HG03558 (cell line): Measurements from ENCODE around the gene ZNF569.
"Not testable (repeated sequence)": the region's sequence is repeated elsewhere in the genome, so short reads cannot be mapped to it uniquely, and the experiment has no call there.

Experiments used
- ATAC-seq: cut with Tn5 transposase; IDR thresholded peaks from one replicate; pipeline ENCODE4 v1.9.1; 2021; ENCODE audit warnings: moderate number of reproducible peaks; ENCODE audit not compliant: unreplicated experiment; ENCODE audit errors: extremely low read depth

ZNF569 gene

DNA sequence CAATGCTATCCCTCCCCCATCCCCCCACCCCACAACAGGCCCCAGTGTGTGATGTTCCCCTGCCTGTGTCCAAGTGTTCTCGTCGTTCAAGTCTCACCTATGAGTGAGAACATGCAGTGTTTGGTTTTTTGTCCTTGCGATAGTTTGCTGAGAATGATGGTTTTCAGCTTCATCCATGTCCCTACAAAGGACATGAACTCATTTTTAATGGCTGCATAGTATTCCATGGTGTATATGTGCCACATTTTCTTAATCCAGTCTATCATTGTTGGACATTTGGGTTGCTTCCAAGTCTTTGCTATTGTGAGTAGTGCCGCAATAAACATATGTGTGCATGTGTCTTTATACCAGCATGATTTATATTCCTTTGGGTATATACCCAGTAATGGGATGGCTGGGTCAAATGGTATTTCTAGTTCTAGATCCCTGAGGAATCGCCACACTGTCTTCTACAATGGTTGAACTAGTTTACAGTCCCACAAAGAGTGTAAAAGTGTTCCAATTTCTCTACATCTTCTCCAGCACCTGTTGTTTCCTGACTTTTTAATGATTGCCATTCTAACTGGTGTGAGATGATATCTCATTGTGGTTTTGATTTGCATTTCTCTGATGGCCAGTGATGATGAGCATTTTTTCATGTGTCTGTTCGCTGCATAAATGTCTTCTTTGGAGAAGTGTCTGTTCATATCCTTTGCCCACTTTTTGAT lies 61.0 kb downstream of the ZNF569 start:
- not testable (repeated sequence) for ATAC-seq

DNA sequence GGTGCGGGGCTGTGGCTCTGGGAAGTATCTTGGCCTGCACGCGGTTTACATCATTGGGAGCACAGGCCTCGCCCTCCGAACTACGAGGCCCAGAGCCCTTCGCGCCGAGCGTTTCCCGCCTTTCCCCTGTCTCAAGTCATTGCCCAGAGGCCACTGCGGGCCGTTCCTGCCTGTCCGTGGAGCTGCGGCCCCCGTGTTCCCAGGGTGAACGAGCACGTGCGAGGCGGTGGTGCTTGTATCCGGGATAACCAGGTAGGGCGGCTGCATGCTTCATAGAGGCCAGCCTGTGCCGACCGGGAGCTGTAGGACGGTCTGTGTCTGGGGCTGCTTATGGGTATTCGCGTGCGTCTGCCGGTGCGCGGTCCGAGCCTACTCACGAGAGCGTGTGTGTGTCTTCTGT lies 63.8 kb downstream of the ZNF569 start:
- ATAC-seq, result no peak

DNA sequence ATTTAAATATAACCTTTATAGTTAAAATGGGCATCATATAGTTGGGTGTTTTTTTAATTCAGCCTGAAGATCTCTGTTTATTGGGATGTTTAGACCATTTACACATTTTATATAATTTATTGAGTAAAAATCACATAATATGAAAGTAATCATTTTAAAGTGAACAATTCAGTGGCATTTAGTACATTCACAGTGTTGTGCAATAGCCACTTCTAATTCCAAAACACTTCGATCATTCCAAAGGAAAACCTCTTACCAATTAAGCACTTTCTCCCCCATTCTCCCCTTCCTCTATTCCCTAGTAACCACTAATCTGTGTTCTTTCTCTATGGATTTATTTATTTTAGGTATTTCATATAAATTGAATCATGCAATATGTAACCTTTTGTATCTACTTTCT lies 66.2 kb downstream of the ZNF569 start:
- ATAC-seq, result no peak

DNA sequence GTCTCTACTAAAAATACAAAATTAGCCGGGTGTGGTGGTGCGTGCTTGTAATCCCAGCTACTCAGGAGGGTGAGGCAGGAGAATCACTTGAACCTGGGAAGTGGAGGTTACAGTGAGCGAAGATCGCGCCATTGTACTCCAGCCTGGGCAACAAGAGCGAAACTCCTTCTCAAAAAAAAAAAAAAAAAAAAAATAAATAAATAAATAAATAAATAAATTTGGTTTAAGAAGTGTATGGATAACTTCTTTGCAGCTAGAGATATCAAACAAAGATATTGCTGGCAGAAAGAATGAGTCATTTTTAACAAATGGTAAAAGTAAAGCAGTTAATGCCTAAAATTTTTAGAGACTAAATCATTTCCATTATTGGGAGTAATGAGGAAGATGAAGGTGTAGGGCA lies 75.8 kb downstream of the ZNF569 start:
- ATAC-seq, result not testable (repeated sequence)

DNA sequence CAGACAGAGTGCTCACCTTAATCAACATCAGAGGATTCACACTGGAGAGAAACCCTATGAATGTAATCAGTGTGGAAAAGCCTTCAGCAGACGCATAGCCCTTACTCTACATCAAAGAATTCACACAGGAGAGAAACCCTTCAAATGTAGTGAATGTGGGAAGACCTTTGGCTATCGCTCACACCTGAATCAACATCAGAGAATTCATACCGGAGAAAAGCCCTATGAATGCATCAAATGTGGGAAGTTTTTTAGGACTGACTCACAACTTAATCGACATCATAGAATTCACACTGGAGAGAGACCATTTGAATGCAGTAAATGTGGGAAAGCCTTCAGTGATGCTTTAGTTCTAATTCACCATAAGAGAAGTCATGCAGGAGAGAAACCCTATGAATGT lies 78.0 kb downstream of the ZNF569 start:
- ATAC-seq, result no peak

DNA sequence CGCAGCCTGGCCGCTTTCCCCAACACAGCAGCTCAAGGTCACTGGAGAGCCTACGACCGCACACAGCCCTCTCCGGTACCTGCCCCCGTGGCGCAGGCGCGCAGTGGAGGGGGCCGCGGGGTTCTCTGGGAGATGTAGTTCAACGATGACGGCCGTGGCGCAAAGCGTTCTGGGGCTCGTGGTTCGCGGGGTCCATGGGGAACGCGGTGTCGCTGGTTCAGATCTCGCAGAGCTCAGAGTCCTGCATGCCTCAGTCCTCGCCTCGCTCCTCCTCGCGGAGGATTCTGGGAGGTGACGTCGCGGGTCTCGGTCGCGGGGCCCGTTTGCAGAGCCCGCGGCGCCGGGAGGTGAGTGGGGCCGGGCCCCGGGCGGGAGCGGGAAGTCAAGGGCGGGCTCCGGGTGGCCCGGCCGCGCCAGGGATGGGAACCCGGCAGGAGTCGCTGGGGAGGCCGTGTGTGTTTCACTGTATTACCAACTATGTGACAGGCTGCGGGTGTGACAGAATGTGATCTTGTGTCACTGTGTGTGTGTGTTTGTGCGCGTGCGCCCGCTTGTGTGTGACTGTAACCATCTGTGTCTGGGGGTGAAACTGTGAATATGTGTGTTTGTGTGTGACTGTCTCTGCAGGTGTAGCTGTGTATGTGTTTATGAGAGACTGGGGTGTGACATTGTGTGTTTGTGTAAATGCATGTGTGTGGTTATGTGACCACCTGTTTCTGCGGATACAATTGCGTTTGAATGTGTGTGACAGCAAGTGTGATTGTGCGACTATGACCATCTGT lies 96.2 kb downstream of the ZNF569 start, which contains the start of gene ZNF527:
TSS of gene ZNF527 (plus strand) at position 220 of the 782 bp plus-strand sequence. CDS start 3,100 bp downstream, outside the sequence.
- peak; percentile 90 for ATAC-seq

DNA sequence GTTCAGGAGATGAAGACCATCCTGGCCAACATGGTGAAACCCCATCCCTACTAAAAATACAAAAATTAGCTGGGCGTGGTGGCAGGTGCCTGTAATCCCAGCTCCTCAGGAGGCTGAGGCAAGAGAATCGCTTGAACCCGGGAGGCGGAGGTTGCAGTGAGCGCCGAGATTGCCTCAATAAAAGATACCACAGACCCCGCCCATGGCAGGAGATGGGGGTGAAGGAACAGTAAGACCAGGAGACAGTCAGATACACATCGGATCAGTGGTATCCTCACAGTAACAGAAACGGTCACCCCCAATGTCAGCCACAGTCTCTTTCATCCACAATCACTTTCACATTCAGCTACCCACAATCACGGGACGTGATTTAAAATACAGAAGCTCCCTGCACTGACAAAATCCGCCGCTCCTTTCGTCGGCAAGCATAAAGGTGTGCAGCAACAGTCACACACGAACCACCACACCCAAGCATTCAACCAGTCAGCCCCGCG lies 96.8 kb downstream of the ZNF569 start:
- ATAC-seq, result not testable (repeated sequence)

DNA sequence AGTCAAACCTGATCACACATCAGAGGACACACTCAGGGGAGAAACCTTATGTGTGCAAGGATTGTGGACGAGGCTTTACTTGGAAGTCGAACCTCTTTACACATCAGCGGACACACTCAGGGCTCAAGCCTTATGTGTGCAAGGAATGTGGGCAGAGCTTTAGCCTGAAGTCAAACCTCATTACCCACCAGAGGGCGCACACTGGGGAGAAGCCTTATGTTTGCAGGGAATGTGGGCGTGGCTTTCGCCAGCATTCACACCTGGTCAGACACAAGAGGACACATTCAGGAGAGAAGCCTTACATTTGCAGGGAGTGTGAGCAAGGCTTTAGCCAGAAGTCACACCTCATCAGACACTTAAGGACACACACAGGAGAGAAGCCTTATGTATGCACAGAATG lies 104.5 kb downstream of the ZNF569 start:
- no peak for ATAC-seq

DNA sequence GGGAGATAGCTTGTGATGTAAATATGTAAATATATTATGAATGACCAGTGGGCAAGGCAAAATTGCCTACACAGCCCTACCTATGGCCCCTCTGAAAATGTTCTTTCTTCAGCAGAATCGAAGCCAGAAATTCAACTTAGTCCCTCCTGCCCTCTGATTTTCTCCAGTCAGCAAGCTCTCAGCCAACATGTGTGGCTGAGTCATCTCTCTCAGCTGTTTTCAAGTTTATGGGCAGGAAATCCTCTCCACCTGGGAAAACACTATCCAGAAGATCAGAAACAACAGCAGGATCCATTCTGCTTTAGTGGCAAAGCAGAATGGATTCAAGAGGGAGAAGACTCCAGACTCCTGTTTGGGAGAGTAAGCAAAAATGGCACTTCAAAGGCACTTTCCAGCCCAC lies 105.2 kb downstream of the ZNF569 start:
- ATAC-seq, result no peak
